ENCODE results near the gene PDCD1. TPM values are rescaled to one million over a fixed set of nuclear protein-coding genes. Genes with fewer than 3 reads are reported as not detected.
"Not testable (repeated sequence)": the region's sequence is repeated elsewhere in the genome, so short reads cannot be mapped to it uniquely, and the experiment has no call there.

Gene PDCD1
- not detected in 2 replicates for total RNA-seq (2014; rRNA removed)
- Bru-seq, nascent RNA: not detected
- not detected for BruChase-seq, experiment 1, labeled RNA remaining after a 6-hour chase
- BruChase-seq, experiment 2, labeled RNA remaining after a 2-hour chase: not detected
- long read RNA-seq: 0 reads

- Histone ChIP-seq H3K4me3 (ENCODE audit: low read length) (peak within 1 kb of the TSS; percentile 55), H3K9me2 (replicated peaks; ENCODE audit: low read length) (no peaks in the 10 kb centered on the region), H3K4me1 (ENCODE audit: insufficient read depth, low read length) (no peaks in the 10 kb centered on the region; the same call in 1 of the 2 replicates), H3F3A (ENCODE audit: low read length, unreplicated experiment) (no peaks in the 10 kb centered on the region), H3K9ac (ENCODE audit: low read length) (no peak within 1 kb of the TSS), H3K36me3 (ENCODE audit: low read depth, low read length) (no peaks in the 10 kb centered on the region), H3K27ac (ENCODE audit: low read length) (no peak within 1 kb of the TSS), H3K27me3 (ENCODE audit: low read length) (no peaks in the 10 kb centered on the region), H2AFZ (ENCODE audit: low read length) (peak within 1 kb of the TSS; percentile 51), H3K9me3 (ENCODE audit: low read length) (no peaks in the 10 kb centered on the region), H4K20me1 (ENCODE audit: low read length) (no peaks in the 10 kb centered on the region), H3K79me2 (ENCODE audit: low read length) (no peaks in the 10 kb centered on the region), H3K4me2 (ENCODE audit: low read length) (peak within 1 kb of the TSS; percentile 77)
- DNase-seq (no peak), ATAC-seq (no peak)
- ChIA-PET CTCF (no interaction called here), POLR2A (ENCODE audit: unreplicated experiment) (no interaction called here)
- TF ChIP-seq, protein P1, sequence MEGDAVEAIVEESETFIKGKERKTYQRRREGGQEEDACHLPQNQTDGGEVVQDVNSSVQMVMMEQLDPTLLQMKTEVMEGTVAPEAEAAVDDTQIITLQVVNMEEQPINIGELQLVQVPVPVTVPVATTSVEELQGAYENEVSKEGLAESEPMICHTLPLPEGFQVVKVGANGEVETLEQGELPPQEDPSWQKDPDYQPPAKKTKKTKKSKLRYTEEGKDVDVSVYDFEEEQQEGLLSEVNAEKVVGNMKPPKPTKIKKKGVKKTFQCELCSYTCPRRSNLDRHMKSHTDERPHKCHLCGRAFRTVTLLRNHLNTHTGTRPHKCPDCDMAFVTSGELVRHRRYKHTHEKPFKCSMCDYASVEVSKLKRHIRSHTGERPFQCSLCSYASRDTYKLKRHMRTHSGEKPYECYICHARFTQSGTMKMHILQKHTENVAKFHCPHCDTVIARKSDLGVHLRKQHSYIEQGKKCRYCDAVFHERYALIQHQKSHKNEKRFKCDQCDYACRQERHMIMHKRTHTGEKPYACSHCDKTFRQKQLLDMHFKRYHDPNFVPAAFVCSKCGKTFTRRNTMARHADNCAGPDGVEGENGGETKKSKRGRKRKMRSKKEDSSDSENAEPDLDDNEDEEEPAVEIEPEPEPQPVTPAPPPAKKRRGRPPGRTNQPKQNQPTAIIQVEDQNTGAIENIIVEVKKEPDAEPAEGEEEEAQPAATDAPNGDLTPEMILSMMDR (conservative IDR thresholded peaks at IDR 0.05; ENCODE audit: low read depth, low read length): no peak
- no peak for TF ChIP-seq EZH2 (IDR thresholded peaks at IDR 0.05; ENCODE audit: low read length, unreplicated experiment)
- TF ChIP-seq EZH2phosphoT487 (IDR thresholded peaks at IDR 0.05; ENCODE audit: borderline replicate concordance, low read length): no peak
- BruUV-seq (replicated peaks): no TSS peak
- intact Hi-C loops (cut with micrococcal nuclease): no loop called here
These were observed at the start of gene PDCD1 for GRCh38 chr2:241858206-241859016. TSS of gene PDCD1 (minus strand) at chr2:241858894. CDS start at chr2:241858838, 56 bp downstream.

- H3K4me2 ChIP-seq (ENCODE audit: low read length); H3K4me1 ChIP-seq (ENCODE audit: insufficient read depth, low read length); H3K27me3 ChIP-seq (ENCODE audit: low read length); H3F3A ChIP-seq (ENCODE audit: low read length, unreplicated experiment); POLR2A ChIA-PET (ENCODE audit: unreplicated experiment); ATAC-seq; H3K9me2 ChIP-seq (replicated peaks; ENCODE audit: low read length); CTCF ChIA-PET; BruUV-seq (replicated peaks); H3K36me3 ChIP-seq (ENCODE audit: low read depth, low read length); intact Hi-C loops (cut with micrococcal nuclease); H3K4me3 ChIP-seq (ENCODE audit: low read length); H3K27ac ChIP-seq (ENCODE audit: low read length); H4K20me1 ChIP-seq (ENCODE audit: low read length); H3K9me3 ChIP-seq (ENCODE audit: low read length); H3K9ac ChIP-seq (ENCODE audit: low read length); H3K79me2 ChIP-seq (ENCODE audit: low read length); DNase-seq; H2AFZ ChIP-seq (ENCODE audit: low read length): not testable (repeated sequence)
These were observed 49.1 kb upstream of the PDCD1 start for GRCh38 chr2:241907831-241908230.

DNA sequence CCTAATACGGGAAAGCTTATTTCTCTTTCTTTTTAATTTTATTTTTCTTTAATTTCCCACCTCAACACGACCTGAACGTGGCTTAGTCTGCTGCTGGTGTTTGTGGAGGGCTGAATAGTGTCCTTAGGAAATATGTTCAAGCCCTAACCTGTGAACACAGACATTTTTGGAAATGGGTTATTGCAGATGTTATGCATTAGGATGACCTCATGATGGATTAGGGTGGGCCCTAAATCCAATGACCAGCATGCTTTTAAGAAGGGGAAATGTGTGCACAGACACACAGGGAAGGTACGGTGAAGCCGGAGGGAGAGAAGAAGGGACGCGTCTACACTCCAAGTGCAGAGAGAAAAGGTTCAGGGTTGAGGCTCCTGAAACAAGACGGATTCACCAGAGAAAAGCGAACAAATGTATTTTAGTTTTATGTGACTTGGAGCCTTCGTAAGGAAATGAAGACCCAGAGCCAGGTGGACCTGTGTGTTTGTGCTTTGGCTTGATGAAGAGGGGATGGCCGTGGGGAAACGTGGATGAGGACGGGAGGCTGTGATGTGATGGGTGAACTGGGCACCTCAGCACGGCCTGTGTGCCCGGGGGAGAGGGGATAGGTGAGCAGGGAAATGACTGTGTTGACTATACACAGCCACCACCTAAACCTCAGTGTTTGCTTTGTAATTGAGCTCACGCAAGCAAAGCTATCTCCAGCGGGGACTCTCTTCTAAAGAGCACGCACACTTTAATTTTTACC is 48.3 kb upstream of the PDCD1 start:
- no peak for TF ChIP-seq EZH2 (IDR thresholded peaks at IDR 0.05; ENCODE audit: low read length, unreplicated experiment)
- TF ChIP-seq, protein P1 (conservative IDR thresholded peaks at IDR 0.05; ENCODE audit: low read depth, low read length): no peak
- TF ChIP-seq EZH2phosphoT487 (IDR thresholded peaks at IDR 0.05; ENCODE audit: borderline replicate concordance, low read length): no peak
- BruUV-seq (replicated peaks): no TSS peak
- Histone ChIP-seq H3K4me2 (ENCODE audit: low read length) (no peak overlapping the region), H3K9ac (ENCODE audit: low read length) (no peak overlapping the region), H3K79me2 (ENCODE audit: low read length) (no peaks in the 10 kb centered on the region), H2AFZ (ENCODE audit: low read length) (no peak overlapping the region), H3K27ac (ENCODE audit: low read length) (no peak overlapping the region), H3K4me3 (ENCODE audit: low read length) (no peak overlapping the region), H3K27me3 (ENCODE audit: low read length) (no peaks in the 10 kb centered on the region), H3K9me3 (ENCODE audit: low read length) (no peaks in the 10 kb centered on the region), H3F3A (ENCODE audit: low read length, unreplicated experiment) (no peaks in the 10 kb centered on the region), H4K20me1 (ENCODE audit: low read length) (no peaks in the 10 kb centered on the region), H3K9me2 (replicated peaks; ENCODE audit: low read length) (no peaks in the 10 kb centered on the region), H3K36me3 (ENCODE audit: low read depth, low read length) (no peaks in the 10 kb centered on the region), H3K4me1 (ENCODE audit: insufficient read depth, low read length) (no peaks in the 10 kb centered on the region)
- ChIA-PET CTCF (no interaction called here), POLR2A (ENCODE audit: unreplicated experiment) (no interaction called here)
- intact Hi-C loops (cut with micrococcal nuclease): no loop called here
- ATAC-seq (no peak), DNase-seq (no peak)

GRCh38 chr2:241906378-241906770 is 47.7 kb upstream of the PDCD1 start:
- H3K27ac ChIP-seq (ENCODE audit: low read length); H3K9ac ChIP-seq (ENCODE audit: low read length); H3K9me3 ChIP-seq (ENCODE audit: low read length); H4K20me1 ChIP-seq (ENCODE audit: low read length); H2AFZ ChIP-seq (ENCODE audit: low read length); POLR2A ChIA-PET (ENCODE audit: unreplicated experiment); BruUV-seq (replicated peaks); H3F3A ChIP-seq (ENCODE audit: low read length, unreplicated experiment); H3K27me3 ChIP-seq (ENCODE audit: low read length); H3K4me2 ChIP-seq (ENCODE audit: low read length); H3K4me3 ChIP-seq (ENCODE audit: low read length); ATAC-seq; H3K4me1 ChIP-seq (ENCODE audit: insufficient read depth, low read length); H3K36me3 ChIP-seq (ENCODE audit: low read depth, low read length); CTCF ChIA-PET; H3K79me2 ChIP-seq (ENCODE audit: low read length); DNase-seq; intact Hi-C loops (cut with micrococcal nuclease); H3K9me2 ChIP-seq (replicated peaks; ENCODE audit: low read length): not testable (repeated sequence)

Measured in PC-3 (cell line).